GM23248 (cell line): ENCODE results near the gene CTDSP1. TPM values are rescaled to one million over a fixed set of nuclear protein-coding genes. Genes with fewer than 3 reads are reported as not detected.

Source experiments
- DNase-seq: peaks from one replicate; pipeline ENCODE4 v3.0.0-alpha.2; 2015
- H2AFZ ChIP-seq: fragments of 200-600 bp; sonication (generic); 2 replicates; pipeline ENCODE4 v1.6.1; 2016; ENCODE audit warnings: antibody characterized with exemption
- H3F3A ChIP-seq: fragments of 200-600 bp; sonication (generic); 2 replicates; pipeline ENCODE4 v1.6.1; 2016; ENCODE audit warnings: mild to moderate bottlenecking, antibody characterized with exemption, mixed run types; ENCODE audit not compliant: insufficient read depth
- H3K27ac ChIP-seq: fragments of 200-600 bp; sonication (generic); 2 replicates; pipeline ENCODE4 v1.5.1; 2016; ENCODE audit warnings: mild to moderate bottlenecking
- H3K27me3 ChIP-seq: fragments of 200-600 bp; sonication (generic); replicated peaks from 2 replicates; pipeline ENCODE4 v1.6.1; 2016; ENCODE audit warnings: mild to moderate bottlenecking; ENCODE audit not compliant: insufficient read depth
- H3K36me3 ChIP-seq: fragments of 200-600 bp; sonication (generic); 2 replicates; pipeline ENCODE4 v1.6.1; 2016; ENCODE audit warnings: low read depth, mild to moderate bottlenecking
- H3K4me1 ChIP-seq: fragments of 200-600 bp; sonication (generic); 2 replicates; pipeline ENCODE4 v1.6.1; 2016; ENCODE audit warnings: mild to moderate bottlenecking; ENCODE audit not compliant: insufficient read depth
- H3K4me2 ChIP-seq: fragments of 200-600 bp; sonication (generic); one replicate; pipeline ENCODE4 v1.6.1; 2016; ENCODE audit warnings: mild to moderate bottlenecking; ENCODE audit not compliant: unreplicated experiment
- H3K4me3 ChIP-seq: fragments of 200-600 bp; sonication (generic); 2 replicates; pipeline ENCODE4 v1.5.1; 2016; ENCODE audit warnings: mild to moderate bottlenecking
- H3K79me2 ChIP-seq: fragments of 200-600 bp; sonication (generic); 2 replicates; pipeline ENCODE4 v1.6.1; 2016; ENCODE audit warnings: mild to moderate bottlenecking; ENCODE audit not compliant: insufficient read depth
- H3K9ac ChIP-seq: fragments of 200-600 bp; sonication (generic); 2 replicates; pipeline ENCODE4 v1.6.1; 2016; ENCODE audit warnings: mild to moderate bottlenecking
- H3K9me2 ChIP-seq: fragments of 200-600 bp; sonication (generic); 2 replicates; pipeline ENCODE4 v1.6.1; 2016; ENCODE audit warnings: mixed run types, mild to moderate bottlenecking, moderate library complexity; ENCODE audit not compliant: insufficient read depth
- H3K9me3 ChIP-seq: fragments of 200-600 bp; sonication (generic); one replicate; pipeline ENCODE4 v1.6.1; 2017; ENCODE audit warnings: low read depth
- H4K20me1 ChIP-seq: fragments of 200-600 bp; sonication (generic); 2 replicates; pipeline ENCODE4 v1.6.0; 2016; ENCODE audit not compliant: insufficient read depth
- EZH2 ChIP-seq: fragments of 200-600 bp; sonication (generic); IDR thresholded peaks from 2 replicates; pipeline ENCODE4 v1.6.1; 2018; ENCODE audit warnings: antibody characterized with exemption, mild to moderate bottlenecking; ENCODE audit not compliant: insufficient read depth, poor library complexity, severe bottlenecking
- EZH2phosphoT487 ChIP-seq: fragments of 200-600 bp; sonication (generic); IDR thresholded peaks from 2 replicates; pipeline ENCODE4 v1.6.1; 2018; ENCODE audit warnings: antibody characterized with exemption, moderate library complexity, mild to moderate bottlenecking, low read depth; ENCODE audit not compliant: insufficient read depth
- WGBS, 2 experiments: methylation state at CpG; one replicate each; pipeline ENCODE4 v1.1.6; 2015 to 2017; ENCODE audit warnings: low lambda C conversion rate in 2 of 2, low coverage in 1 of 2; ENCODE audit errors: missing lambda C conversion rate in 2 of 2; 5-methylcytosine and 5-hydroxymethylcytosine counted together
- in situ Hi-C: fragments of 300-500 bp; cut with MboI; formaldehyde crosslinking; loops from 2 replicates; pipeline ENCODE4 v1.15.0; 2020
- polyA plus RNA-seq: library from polyadenylated mRNA; unstranded; fragments of >200 nt; fragmentation: Nextera tagmentation; extraction: Ambion mirVana; gene quantifications from 2 replicates; pipeline ENCODE4 v1.2.1, GENCODE V29; 2016
- total RNA-seq: library from RNA; depleted of rRNA; stranded (reverse); fragments of >200 nt; shearing (Covaris generic); gene quantifications from 2 replicates; pipeline ENCODE4 v1.2.3, GENCODE V29; 2014

The CTDSP1 gene
- total and polyA plus RNA-seq, 2 experiments from 2014 or later = 28.5 to 119 TPM

DNA sequence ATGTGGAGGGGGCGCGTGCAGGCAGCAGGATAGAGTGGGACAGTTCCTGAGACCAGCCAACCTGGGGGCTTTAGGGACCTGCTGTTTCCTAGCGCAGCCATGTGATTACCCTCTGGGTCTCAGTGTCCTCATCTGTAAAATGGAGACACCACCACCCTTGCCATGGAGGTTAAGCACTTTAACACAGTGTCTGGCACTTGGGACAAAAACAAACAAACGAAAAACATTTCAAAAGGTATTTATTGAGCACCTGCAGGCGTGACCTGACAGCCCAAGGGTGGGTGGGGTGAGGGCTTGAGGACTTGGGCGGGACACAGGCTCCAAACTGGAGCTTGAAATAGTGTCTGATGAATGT lies 4.6 kb upstream of the CTDSP1 start:
- TF ChIP-seq EZH2 = no peak
- TF ChIP-seq EZH2phosphoT487 = no peak
- H4K20me1 ChIP-seq = no peaks in the 10 kb centered on the region
- H3F3A ChIP-seq = peaks cover 15% of the 10 kb centered on the region
- in situ Hi-C loops = no loop called here
- H3K27ac ChIP-seq = peak overlapping the region; percentile 97; the same call in 1 of the 2 replicates
- no peak overlapping the region for H3K4me2 ChIP-seq
- H3K9me3 ChIP-seq = no peaks in the 10 kb centered on the region
- H3K27me3 ChIP-seq = no peaks in the 10 kb centered on the region
- H3K9me2 ChIP-seq = no peaks in the 10 kb centered on the region
- peak overlapping the region; percentile 93 for H2AFZ ChIP-seq
- no peak for DNase-seq
- H3K79me2 ChIP-seq = peaks cover 2% of the 10 kb centered on the region
- no peak overlapping the region for H3K4me3 ChIP-seq
- WGBS, 2 experiments = 84 to 86% methylated on average over 6 of the region's 6 CpGs
- no peak overlapping the region for H3K9ac ChIP-seq
- H3K36me3 ChIP-seq = no peaks in the 10 kb centered on the region
- peaks cover 13% of the 10 kb centered on the region; the same call in 1 of the 2 replicates for H3K4me1 ChIP-seq

DNA sequence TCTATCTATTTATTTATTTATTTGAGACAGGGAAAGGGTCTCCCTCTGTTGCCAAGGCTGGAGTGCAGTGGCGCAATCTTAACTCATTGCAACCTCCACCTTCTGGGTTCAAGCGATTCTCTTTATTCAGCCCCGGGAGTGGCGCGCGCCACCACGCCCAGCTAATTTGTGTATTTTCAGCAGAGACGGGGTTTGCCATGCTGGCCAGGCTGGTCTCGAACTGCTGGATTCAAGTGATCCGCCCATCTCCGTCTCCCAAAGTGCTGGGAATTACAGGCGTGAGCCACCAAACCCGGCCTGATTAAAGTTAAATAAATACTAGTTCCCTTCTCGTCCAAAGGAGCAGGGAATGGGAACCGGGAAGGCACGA lies 4.2 kb upstream of the CTDSP1 start:
- in situ Hi-C loops = no loop called here
- Histone ChIP-seq H3F3A (peaks cover 15% of the 10 kb centered on the region), H3K9me3 (no peaks in the 10 kb centered on the region), H3K79me2 (peaks cover 5% of the 10 kb centered on the region), H3K9me2 (no peaks in the 10 kb centered on the region), H3K27me3 (no peaks in the 10 kb centered on the region), H3K36me3 (no peaks in the 10 kb centered on the region), H3K4me2 (peak overlapping the region; percentile 96), H3K4me1 (peaks cover 13% of the 10 kb centered on the region; the same call in 1 of the 2 replicates), H2AFZ (peak overlapping the region; percentile 93), H4K20me1 (no peaks in the 10 kb centered on the region), H3K27ac (peak overlapping the region; percentile 97), H3K4me3 (peak overlapping the region; percentile 95), H3K9ac (peak overlapping the region; percentile 99)
- WGBS, 2 experiments = 28 to 29% methylated on average over 16 of the region's 16 CpGs
- TF ChIP-seq EZH2phosphoT487 = no peak
- DNase-seq = no peak

DNA sequence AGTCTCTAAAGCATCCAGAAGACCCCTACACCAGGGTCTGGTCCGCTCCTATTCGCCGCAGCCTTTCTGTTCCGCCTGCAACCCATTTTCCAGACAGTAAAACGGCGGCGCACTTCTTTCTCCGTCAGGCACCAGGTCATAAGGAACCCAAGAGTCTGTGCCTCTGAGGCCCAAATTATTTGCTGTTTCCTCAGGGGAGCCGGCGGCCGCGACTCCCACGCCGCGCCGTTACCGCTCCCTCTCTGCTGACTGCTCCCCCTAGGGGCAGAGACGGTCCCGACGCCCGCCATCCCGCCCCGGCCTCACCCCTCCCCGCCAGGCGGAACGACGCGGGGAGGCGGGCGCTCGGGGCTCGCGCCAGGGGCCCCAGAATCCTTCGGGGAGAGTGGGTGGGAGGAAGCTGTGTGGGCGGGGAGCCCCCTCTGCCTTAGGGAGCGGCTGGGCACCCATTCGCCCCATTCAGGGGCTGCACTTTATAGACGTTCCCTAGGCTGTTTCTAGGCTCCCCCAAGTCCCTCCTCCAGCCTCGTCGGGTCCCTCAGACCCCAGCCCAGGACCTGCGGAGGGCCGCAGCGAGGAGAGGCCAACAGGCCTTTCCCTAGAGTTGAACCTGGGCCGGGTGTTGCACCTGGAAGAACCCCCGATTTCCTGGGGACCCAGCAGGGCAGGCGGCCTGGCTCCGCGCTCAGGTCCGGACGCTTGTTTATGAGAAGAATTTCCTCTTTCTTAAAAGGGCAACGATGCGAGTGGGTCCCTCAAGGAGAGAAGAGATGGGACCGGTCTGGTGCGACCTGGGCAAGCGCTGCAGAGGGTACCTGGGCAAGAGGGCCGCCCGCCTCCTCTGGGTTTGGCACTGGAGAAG lies 3.6 kb upstream of the CTDSP1 start:
- WGBS, 2 experiments = 1 to 2% methylated on average over 39 to 57 of the region's 57 CpGs
- H3K27ac ChIP-seq = peak overlapping the region; percentile 97
- peak overlapping the region; percentile 99 for H3K9ac ChIP-seq
- H3K27me3 ChIP-seq = no peaks in the 10 kb centered on the region
- H3F3A ChIP-seq = peaks cover 15% of the 10 kb centered on the region
- peak; percentile 95 for DNase-seq
- peak overlapping the region; percentile 96 for H3K4me2 ChIP-seq
- no peaks in the 10 kb centered on the region for H4K20me1 ChIP-seq
- in situ Hi-C loops = no loop called here
- H2AFZ ChIP-seq = peak overlapping the region; percentile 94
- H3K9me3 ChIP-seq = no peaks in the 10 kb centered on the region
- H3K79me2 ChIP-seq = peaks cover 10% of the 10 kb centered on the region
- H3K4me1 ChIP-seq = peaks cover 13% of the 10 kb centered on the region; the same call in 1 of the 2 replicates
- H3K36me3 ChIP-seq = no peaks in the 10 kb centered on the region
- no peaks in the 10 kb centered on the region for H3K9me2 ChIP-seq
- peak overlapping the region; percentile 95 for H3K4me3 ChIP-seq
- TF ChIP-seq EZH2phosphoT487 (no peak), EZH2 (no peak)

DNA sequence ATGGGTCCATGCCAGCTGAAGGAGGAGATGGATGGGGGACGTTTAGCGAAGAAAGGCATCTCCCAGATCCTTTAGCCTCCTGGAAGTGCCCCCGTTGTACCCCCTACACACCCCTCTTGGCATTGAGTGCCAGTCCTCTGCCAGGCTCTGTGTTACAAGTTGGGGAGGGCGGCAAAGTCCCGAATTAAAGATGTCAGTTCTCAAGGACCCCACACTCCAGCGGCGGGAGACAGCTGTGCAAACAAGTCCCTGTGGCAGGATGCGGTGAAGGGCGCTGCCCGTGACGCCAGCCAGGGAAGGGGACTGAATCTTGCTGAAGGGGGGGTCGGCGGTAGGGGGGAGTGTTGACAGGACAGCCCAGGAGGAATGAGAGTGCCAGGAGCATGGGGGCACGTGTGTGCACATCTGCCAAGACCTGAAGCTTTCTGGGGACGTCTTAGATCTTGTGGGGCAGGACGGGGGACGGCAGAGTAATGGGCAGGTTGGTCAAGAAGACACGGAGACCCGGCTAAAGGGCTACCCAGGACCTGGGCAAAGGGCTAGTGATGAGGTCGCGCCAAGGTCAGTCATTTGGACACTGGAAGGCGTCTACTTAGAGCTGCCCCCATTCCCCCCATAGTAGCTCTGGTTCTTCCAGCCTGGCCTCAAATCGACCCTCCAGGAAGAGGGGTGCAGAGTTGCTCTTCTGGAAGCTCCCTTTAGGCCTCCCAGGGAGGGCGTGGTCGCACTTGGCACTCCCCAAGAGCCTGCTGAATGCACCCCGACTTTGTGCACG lies 2.8 kb upstream of the CTDSP1 start:
- Histone ChIP-seq H3K36me3 (no peaks in the 10 kb centered on the region), H2AFZ (peak overlapping the region; percentile 94), H4K20me1 (no peaks in the 10 kb centered on the region), H3F3A (peaks cover 15% of the 10 kb centered on the region), H3K79me2 (peaks cover 18% of the 10 kb centered on the region), H3K4me2 (peak overlapping the region; percentile 96), H3K4me1 (peaks cover 13% of the 10 kb centered on the region; the same call in 1 of the 2 replicates), H3K4me3 (peak overlapping the region; percentile 95), H3K9me3 (no peaks in the 10 kb centered on the region), H3K27me3 (no peaks in the 10 kb centered on the region), H3K9me2 (no peaks in the 10 kb centered on the region), H3K27ac (peak overlapping the region; percentile 97), H3K9ac (peak overlapping the region; percentile 99)
- TF ChIP-seq EZH2 (no peak), EZH2phosphoT487 (no peak)
- peak; percentile 69 for DNase-seq
- 1 to 5% methylated on average over 24 to 26 of the region's 27 CpGs for WGBS, 2 experiments
- in situ Hi-C loops = no loop called here
